Neural cell (in vitro differentiated cells): ENCODE results near the gene ECE1. TPM values are rescaled to one million over a fixed set of nuclear protein-coding genes. Genes with fewer than 3 reads are reported as not detected.

Experiments
- H2AFZ ChIP-seq: fragments of 200-600, 300-800 bp; sonication (generic), shearing (Covaris generic); 2 replicates; pipeline ENCODE4 v1.6.0; 2014; ENCODE audit warnings: low read depth, mild to moderate bottlenecking, antibody characterized with exemption, low read length, moderate library complexity
- H3F3A ChIP-seq: fragments of 200-600 bp; shearing (Covaris generic); 2 replicates; pipeline ENCODE4 v1.6.1; 2016; ENCODE audit warnings: mild to moderate bottlenecking, moderate library complexity, mixed read lengths, antibody characterized with exemption, low read length; ENCODE audit not compliant: insufficient read depth, poor library complexity, severe bottlenecking
- H3K27ac ChIP-seq: fragments of 200-600, 300-800 bp; sonication (generic), shearing (Covaris generic); 2 replicates; pipeline ENCODE4 v1.5.1; 2014; ENCODE audit warnings: mild to moderate bottlenecking, low read length, moderate library complexity
- H3K27me3 ChIP-seq: fragments of 300-800, 200-600 bp; sonication (generic), shearing (Covaris generic); 2 replicates; pipeline ENCODE4 v1.6.0; 2014; ENCODE audit warnings: mild to moderate bottlenecking, low read depth, low read length, moderate library complexity; ENCODE audit not compliant: insufficient read depth
- H3K36me3 ChIP-seq: fragments of 300-800, 200-600 bp; sonication (generic), shearing (Covaris generic); 2 replicates; pipeline ENCODE4 v1.5.1; 2014; ENCODE audit warnings: mild to moderate bottlenecking, antibody characterized with exemption, low read length, moderate library complexity; ENCODE audit not compliant: insufficient read depth
- H3K4me2 ChIP-seq: fragments of 300-800, 200-600 bp; sonication (generic), shearing (Covaris generic); 2 replicates; pipeline ENCODE4 v1.6.0; 2014; ENCODE audit warnings: mild to moderate bottlenecking, low read length
- H3K4me3 ChIP-seq: fragments of 300-800, 200-600 bp; sonication (generic), shearing (Covaris generic); 2 replicates; pipeline ENCODE4 v1.5.1; 2014; ENCODE audit warnings: mild to moderate bottlenecking, low read length, moderate library complexity
- H3K79me2 ChIP-seq: fragments of 200-600 bp; shearing (Covaris generic); replicated peaks from 2 replicates; pipeline ENCODE4 v1.6.0; 2014; ENCODE audit warnings: mild to moderate bottlenecking, low read length, moderate library complexity; ENCODE audit not compliant: insufficient read depth
- H3K9ac ChIP-seq: fragments of 300-800, 200-600 bp; sonication (generic), shearing (Covaris generic); 2 replicates; pipeline ENCODE4 v1.6.1; 2016; ENCODE audit warnings: mild to moderate bottlenecking, low read length, mixed read lengths
- H3K9me2 ChIP-seq: fragments of 200-600 bp; shearing (Covaris generic); 2 replicates; pipeline ENCODE4 v1.6.1; 2016; ENCODE audit warnings: mild to moderate bottlenecking, low read length, mixed read lengths; ENCODE audit not compliant: insufficient read depth
- H3K9me3 ChIP-seq: fragments of 200-600, 300-800 bp; sonication (generic), shearing (Covaris generic); 2 replicates; pipeline ENCODE4 v1.6.1; 2016; ENCODE audit warnings: mild to moderate bottlenecking, mixed run types, low read length, moderate library complexity, mixed read lengths
- H4K20me1 ChIP-seq: fragments of 200-600 bp; shearing (Covaris generic); 2 replicates; pipeline ENCODE4 v1.6.1; 2016; ENCODE audit warnings: mild to moderate bottlenecking, mixed run types; ENCODE audit not compliant: insufficient read depth
- CTCF ChIP-seq: fragments of 450-650 bp; IDR thresholded peaks from 2 replicates; pipeline ENCODE4 v1.5.1; 2014; ENCODE audit warnings: antibody characterized with exemption, mild to moderate bottlenecking, moderate library complexity; ENCODE audit not compliant: poor library complexity, severe bottlenecking
- EP300 ChIP-seq: fragments of 450-650 bp; conservative IDR thresholded peaks from 2 replicates; pipeline ENCODE4 v1.6.1; 2014; ENCODE audit warnings: antibody characterized with exemption, mild to moderate bottlenecking, moderate library complexity; ENCODE audit not compliant: poor library complexity, severe bottlenecking
- EZH2 ChIP-seq: fragments of 200-600, 300-800 bp; shearing (Covaris generic), sonication (generic); IDR thresholded peaks from 2 replicates; pipeline ENCODE4 v1.6.1; 2014; ENCODE audit warnings: antibody characterized with exemption, low read length, borderline replicate concordance, mild to moderate bottlenecking; ENCODE audit not compliant: insufficient read depth, poor library complexity, severe bottlenecking
- RAD21 ChIP-seq: fragments of 450-650 bp; conservative IDR thresholded peaks from 2 replicates; pipeline ENCODE4 v1.6.1; 2014; ENCODE audit warnings: antibody characterized with exemption, mild to moderate bottlenecking, moderate library complexity
- REST ChIP-seq: IDR thresholded peaks from 2 replicates; pipeline ENCODE4 v1.6.1; 2012; ENCODE audit warnings: borderline replicate concordance
- SMC3 ChIP-seq: fragments of 450-650 bp; conservative IDR thresholded peaks from 2 replicates; pipeline ENCODE4 v1.6.1; 2014; ENCODE audit warnings: antibody characterized with exemption, mild to moderate bottlenecking, moderate library complexity; ENCODE audit not compliant: poor library complexity
- TAF1 ChIP-seq: IDR thresholded peaks from 2 replicates; pipeline ENCODE4 v1.6.1; 2012; ENCODE audit warnings: low read depth
- polyA plus RNA-seq: library from polyadenylated mRNA; depleted of rRNA; stranded (reverse); fragments of >200 nt; gene quantifications from 2 replicates; pipeline ENCODE4 v1.2.3, GENCODE V29; 2014

Gene ECE1
- polyA plus RNA-seq, 1 donor from 2014 or later = 7.8 TPM

- no peak overlapping the region for H3K27ac ChIP-seq
These were observed 72.3 kb downstream of the ECE1 start for GRCh38 chr1:21217812-21218596.

GRCh38 chr1:21216835-21217811 lies 73.1 kb downstream of the ECE1 start:
- no peak overlapping the region for H2AFZ ChIP-seq
- H3K27me3 ChIP-seq = no peaks in the 10 kb centered on the region
- no peak overlapping the region for H3K4me2 ChIP-seq
- H3F3A ChIP-seq = no peaks in the 10 kb centered on the region
- no peaks in the 10 kb centered on the region for H4K20me1 ChIP-seq
- H3K27ac ChIP-seq = no peak overlapping the region
- H3K9ac ChIP-seq = no peak overlapping the region
- H3K36me3 ChIP-seq = no peaks in the 10 kb centered on the region
- no peaks in the 10 kb centered on the region for H3K79me2 ChIP-seq
- H3K9me2 ChIP-seq = no peaks in the 10 kb centered on the region
- H3K9me3 ChIP-seq = no peaks in the 10 kb centered on the region
- TF ChIP-seq SMC3 = no peak
- no peak for TF ChIP-seq TAF1
- no peak for TF ChIP-seq EP300
- peak; percentile 38 for TF ChIP-seq CTCF
- no peak overlapping the region for H3K4me3 ChIP-seq

More at GRCh38 chr1:21217812-21218596, 72.3 kb downstream of the ECE1 start:
- Histone ChIP-seq H3K9ac (no peak overlapping the region), H3K27me3 (no peaks in the 10 kb centered on the region), H2AFZ (no peak overlapping the region), H3K36me3 (no peaks in the 10 kb centered on the region), H3K9me2 (no peaks in the 10 kb centered on the region), H3K79me2 (no peaks in the 10 kb centered on the region), H3K9me3 (no peaks in the 10 kb centered on the region), H4K20me1 (no peaks in the 10 kb centered on the region), H3K4me3 (no peak overlapping the region), H3K4me2 (no peak overlapping the region), H3F3A (no peaks in the 10 kb centered on the region)
- no peak for TF ChIP-seq REST

GRCh38 chr1:21212126-21212525 lies 78.1 kb downstream of the ECE1 start:
- Histone ChIP-seq H3K9me2 (no peaks in the 10 kb centered on the region), H3K79me2 (no peaks in the 10 kb centered on the region), H3K27ac (no peak overlapping the region), H3F3A (no peaks in the 10 kb centered on the region), H3K27me3 (no peaks in the 10 kb centered on the region), H4K20me1 (no peaks in the 10 kb centered on the region), H3K4me3 (no peak overlapping the region), H3K9me3 (no peaks in the 10 kb centered on the region), H3K36me3 (no peaks in the 10 kb centered on the region), H2AFZ (no peak overlapping the region), H3K9ac (no peak overlapping the region), H3K4me2 (no peak overlapping the region)
- TF ChIP-seq RAD21 = no peak
- TF ChIP-seq EZH2 = no peak
- no peak for TF ChIP-seq REST
- TF ChIP-seq CTCF = no peak
- no peak for TF ChIP-seq EP300
